HUES6 (cell line): ENCODE data around the gene CPA4.

ENCODE experiments used
- H3K27ac ChIP-seq: 2 replicates; pipeline ENCODE4 v1.7.0; 2013; ENCODE audit warnings: low read depth, mild to moderate bottlenecking, low read length, inconsistent platforms
- H3K27me3 ChIP-seq: 2 replicates; pipeline ENCODE4 v1.6.1; 2013; ENCODE audit warnings: low read length; ENCODE audit not compliant: control insufficient read depth, insufficient read depth
- H3K36me3 ChIP-seq: 2 replicates; pipeline ENCODE4 v1.6.1; 2013; ENCODE audit warnings: low read length; ENCODE audit not compliant: control insufficient read depth, insufficient read depth
- H3K4me1 ChIP-seq: 2 replicates; pipeline ENCODE4 v1.6.1; 2013; ENCODE audit warnings: low read length; ENCODE audit not compliant: control insufficient read depth, insufficient read depth
- H3K4me3 ChIP-seq: 2 replicates; pipeline ENCODE4 v1.5.1; 2013; ENCODE audit warnings: low read depth, low read length
- H3K9ac ChIP-seq: one replicate; pipeline ENCODE4 v1.6.1; 2013; ENCODE audit warnings: mild to moderate bottlenecking, low read length
- H3K9me3 ChIP-seq: 2 replicates; pipeline ENCODE4 v1.6.1; 2013; ENCODE audit warnings: low read depth, low read length; ENCODE audit not compliant: control insufficient read depth, insufficient read depth

The CPA4 gene

DNA sequence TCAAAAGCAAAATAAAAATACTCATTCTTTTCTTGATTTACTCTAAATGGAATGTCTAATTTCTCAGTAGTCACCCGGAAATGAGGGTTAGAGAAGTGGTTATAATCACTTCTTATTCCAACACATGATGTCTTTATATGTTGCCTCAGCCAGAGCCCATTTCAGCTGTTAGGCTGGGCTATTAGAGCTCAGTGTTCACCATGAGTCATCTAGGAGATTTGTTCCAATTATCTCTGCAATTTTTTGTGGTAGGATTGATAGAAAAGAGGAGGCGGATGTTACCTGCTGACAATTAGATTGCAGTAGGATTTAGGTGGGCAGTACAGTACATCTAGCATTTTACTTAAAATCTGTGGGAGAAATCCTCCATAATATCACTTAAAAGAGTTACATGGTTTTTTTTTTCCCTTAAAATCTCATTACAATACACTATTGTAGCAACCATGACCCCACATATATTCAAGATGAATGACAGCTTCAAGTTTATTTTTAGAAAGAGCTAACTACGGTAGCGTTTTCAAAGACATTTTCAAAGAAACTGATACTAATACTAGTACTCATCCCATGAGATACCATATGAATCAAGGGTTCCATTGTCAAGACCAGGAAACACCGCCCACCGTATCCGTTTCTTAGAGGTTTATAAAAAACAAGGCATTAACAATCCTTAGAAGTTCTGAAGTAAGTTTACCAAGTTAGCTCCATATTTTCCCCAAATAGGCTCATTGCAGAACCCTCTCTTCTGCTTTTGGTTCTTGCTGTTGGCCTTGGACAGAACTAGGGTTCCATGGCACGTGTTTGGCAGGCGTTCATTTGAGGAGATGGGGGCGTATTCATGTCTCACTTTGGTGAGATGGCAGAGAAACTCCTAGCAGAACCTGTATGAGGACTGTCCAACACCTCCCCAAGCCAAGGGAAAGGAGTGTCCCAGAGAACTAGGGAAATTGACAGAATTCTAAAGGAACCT, 15.9 kb upstream of the CPA4 start:
- Histone ChIP-seq H3K4me1 (peaks cover 38% of the 10 kb centered on the region), H3K27ac (no peak overlapping the region)

DNA sequence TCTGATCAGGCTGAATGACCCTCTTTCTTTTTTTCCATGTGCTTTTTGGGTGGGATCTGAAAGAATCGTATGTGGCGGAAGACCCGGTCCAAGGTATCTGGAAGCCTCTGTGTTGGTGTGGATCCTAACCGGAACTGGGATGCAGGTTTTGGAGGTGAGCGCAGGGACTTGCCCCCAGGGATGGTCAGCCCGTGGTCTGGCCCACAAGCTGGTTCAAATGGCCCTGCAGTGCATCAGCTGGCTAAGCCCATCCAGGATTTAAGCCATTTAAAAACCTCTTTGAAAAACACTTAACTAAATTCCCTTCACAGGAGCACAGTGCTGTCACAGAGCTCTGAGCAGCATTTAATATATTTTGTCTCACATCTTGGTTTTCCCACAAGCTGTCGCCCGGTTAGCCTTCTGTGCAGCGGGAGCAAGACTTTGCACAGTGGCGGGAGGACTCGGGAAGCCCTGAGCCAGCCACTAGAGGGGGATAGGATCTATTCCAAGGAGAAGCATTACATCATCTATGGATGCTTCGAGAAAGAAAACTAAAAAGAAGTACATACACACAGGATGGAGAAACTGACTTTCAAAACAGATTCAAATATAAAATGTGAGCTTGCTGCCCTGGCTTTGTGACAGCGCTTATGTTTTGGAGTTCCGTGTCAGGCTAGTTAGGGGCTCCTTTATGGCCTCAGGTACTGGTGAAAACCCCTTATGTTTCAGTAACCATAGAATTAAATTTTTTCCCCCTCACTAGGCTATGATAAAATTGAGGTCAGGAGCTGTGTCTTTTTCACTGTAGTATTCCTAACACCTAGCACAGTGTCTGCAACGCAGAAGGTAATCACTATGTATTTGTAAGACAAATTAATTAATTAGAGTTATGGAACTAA, 15.0 kb upstream of the CPA4 start:
- Histone ChIP-seq H3K9me3 (no peaks in the 10 kb centered on the region), H3K4me3 (no peak overlapping the region), H3K27me3 (no peaks in the 10 kb centered on the region), H3K36me3 (no peaks in the 10 kb centered on the region), H3K4me1 (peaks cover 28% of the 10 kb centered on the region), H3K9ac (no peak overlapping the region), H3K27ac (no peak overlapping the region)

More for the DNA sequence above, 15.9 kb upstream of the CPA4 start:
- Histone ChIP-seq H3K27me3 (no peaks in the 10 kb centered on the region), H3K9ac (no peak overlapping the region), H3K4me3 (no peak overlapping the region), H3K9me3 (no peaks in the 10 kb centered on the region), H3K36me3 (no peaks in the 10 kb centered on the region)

DNA sequence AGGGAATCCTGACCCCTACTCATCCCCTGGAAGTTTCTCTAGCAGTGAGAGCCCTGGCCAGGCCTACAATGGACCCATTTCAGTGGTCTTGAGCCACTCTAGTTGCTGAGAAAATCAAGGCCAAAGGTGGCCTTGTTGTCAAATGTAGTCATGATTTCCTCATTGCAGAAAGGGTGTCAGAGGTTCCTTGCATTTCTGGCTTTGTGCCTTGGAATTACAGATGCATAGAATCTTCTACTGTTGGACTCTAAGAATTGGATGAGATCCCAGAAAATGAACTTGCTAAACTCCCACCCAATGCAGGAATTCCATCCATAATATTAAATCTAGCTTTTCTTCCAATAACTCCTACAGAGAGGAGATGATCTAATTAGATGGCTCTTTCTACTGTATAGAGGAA, 14.1 kb upstream of the CPA4 start:
- Histone ChIP-seq H3K36me3 (no peaks in the 10 kb centered on the region), H3K4me1 (peaks cover 23% of the 10 kb centered on the region), H3K9me3 (no peaks in the 10 kb centered on the region), H3K27ac (no peak overlapping the region), H3K4me3 (no peak overlapping the region), H3K9ac (no peak overlapping the region), H3K27me3 (no peaks in the 10 kb centered on the region)

DNA sequence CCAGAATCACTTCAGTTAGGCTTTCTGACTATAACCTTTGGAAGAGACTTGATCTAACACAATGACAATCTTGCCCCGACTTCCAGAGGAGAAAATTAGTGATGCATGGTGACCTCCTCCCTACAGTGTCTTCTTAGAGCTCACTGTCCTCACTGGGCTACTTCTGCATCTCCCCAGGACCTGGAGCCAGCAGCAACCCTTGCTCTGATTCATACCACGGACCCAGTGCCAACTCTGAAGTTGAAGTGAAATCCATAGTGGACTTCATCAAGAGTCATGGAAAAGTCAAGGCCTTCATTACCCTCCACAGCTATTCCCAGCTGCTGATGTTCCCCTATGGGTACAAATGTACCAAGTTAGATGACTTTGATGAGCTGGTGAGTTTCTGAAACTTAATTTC, 13.7 kb upstream of the CPA4 start:
- H3K36me3 ChIP-seq, result no peaks in the 10 kb centered on the region
- H3K9me3 ChIP-seq, result no peaks in the 10 kb centered on the region
- no peak overlapping the region for H3K27ac ChIP-seq
- H3K9ac ChIP-seq, result no peak overlapping the region
- no peak overlapping the region for H3K4me3 ChIP-seq
- no peaks in the 10 kb centered on the region for H3K27me3 ChIP-seq
- peaks cover 19% of the 10 kb centered on the region for H3K4me1 ChIP-seq

DNA sequence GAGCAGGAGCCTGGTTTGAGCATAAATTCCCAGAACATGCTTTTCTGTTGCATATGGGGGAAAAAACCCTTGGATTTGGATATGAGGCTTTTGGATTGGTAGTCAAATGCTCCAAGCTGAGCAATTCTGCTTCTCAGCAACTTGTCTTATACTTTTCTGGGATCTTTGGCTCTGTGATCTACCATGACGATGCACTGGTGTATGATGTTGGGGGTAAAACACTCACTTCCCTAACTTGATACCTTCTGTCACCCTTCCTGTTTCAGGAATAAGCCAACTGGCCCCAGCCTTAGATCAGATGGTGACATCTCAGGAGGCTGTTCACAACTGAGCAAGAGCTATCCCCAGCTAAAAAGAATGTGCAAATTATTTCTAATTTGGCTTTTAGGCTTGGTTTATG, 13.1 kb upstream of the CPA4 start:
- Histone ChIP-seq H3K9ac (no peak overlapping the region), H3K27ac (no peak overlapping the region), H3K4me1 (peaks cover 13% of the 10 kb centered on the region), H3K9me3 (no peaks in the 10 kb centered on the region), H3K27me3 (no peaks in the 10 kb centered on the region), H3K4me3 (no peak overlapping the region), H3K36me3 (no peaks in the 10 kb centered on the region)

DNA sequence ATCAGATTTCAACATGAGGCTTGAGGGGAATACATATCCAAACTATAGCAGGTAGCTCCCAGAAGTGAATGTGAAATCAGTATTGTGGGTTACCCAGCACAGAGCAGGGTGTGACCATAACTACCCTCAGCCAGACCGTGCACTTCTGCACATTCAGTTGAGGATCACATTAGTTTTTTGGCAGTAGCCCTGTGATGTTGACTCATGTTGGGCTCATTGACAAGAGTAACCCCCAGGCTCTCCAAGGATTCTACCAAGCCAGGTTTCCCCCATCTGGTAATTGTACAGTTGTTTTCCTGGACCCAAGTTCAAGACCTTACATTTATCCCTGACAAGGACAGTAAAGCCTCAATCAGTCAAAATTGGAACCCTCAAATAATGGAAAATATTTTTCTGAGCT, 11.7 kb upstream of the CPA4 start:
- H3K4me1 ChIP-seq, result no peaks in the 10 kb centered on the region
- no peaks in the 10 kb centered on the region for H3K27me3 ChIP-seq
- H3K27ac ChIP-seq, result no peak overlapping the region
- no peak overlapping the region for H3K9ac ChIP-seq
- no peaks in the 10 kb centered on the region for H3K36me3 ChIP-seq
- no peak overlapping the region for H3K4me3 ChIP-seq
- no peaks in the 10 kb centered on the region for H3K9me3 ChIP-seq

DNA sequence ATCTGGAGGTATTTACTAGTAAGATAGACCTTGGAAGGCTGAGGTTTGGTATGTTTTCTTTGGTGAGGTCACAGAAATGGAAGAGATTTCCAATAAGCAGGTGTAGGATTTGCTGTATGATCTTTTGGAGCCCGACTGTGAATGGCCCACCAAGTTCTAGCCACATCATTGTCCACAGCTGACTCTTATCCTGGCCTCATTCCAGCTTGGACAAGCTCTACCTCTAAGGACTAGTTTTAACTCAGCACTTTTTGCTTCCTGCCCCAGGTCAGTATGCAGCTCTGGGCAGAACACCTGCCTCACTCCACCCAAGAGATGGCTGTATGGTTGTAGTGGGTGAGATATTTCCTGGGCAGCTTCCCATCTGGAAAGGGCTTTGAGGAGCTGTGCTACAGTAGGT, 6.1 kb upstream of the CPA4 start:
- H3K4me1 ChIP-seq, result no peaks in the 10 kb centered on the region
- no peak overlapping the region for H3K4me3 ChIP-seq
- no peak overlapping the region for H3K9ac ChIP-seq
- no peaks in the 10 kb centered on the region for H3K9me3 ChIP-seq
- no peaks in the 10 kb centered on the region for H3K27me3 ChIP-seq
- H3K27ac ChIP-seq, result no peak overlapping the region
- H3K36me3 ChIP-seq, result no peaks in the 10 kb centered on the region

DNA sequence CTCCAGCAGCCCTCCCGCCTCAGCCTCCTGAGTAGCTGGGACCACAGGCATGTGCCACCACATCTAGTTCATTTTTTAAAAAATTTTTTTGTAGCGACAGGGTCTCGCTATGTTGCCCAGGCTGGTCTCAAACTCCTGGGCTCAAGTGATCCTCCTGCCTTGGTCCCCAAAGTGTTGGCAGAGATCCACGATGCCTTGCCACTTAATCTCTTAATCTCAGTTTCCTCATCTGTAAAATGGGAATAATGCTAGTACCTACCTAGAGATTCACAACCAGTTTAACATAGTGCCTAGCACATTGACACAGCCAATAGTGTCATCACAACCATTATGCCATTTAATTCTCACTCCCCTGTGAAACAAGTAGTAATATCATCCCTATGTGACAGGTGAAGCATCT, 4.8 kb upstream of the CPA4 start:
- no peak overlapping the region for H3K4me3 ChIP-seq
- no peaks in the 10 kb centered on the region for H3K27me3 ChIP-seq
- H3K4me1 ChIP-seq, result no peaks in the 10 kb centered on the region
- no peak overlapping the region for H3K9ac ChIP-seq
- no peaks in the 10 kb centered on the region for H3K9me3 ChIP-seq
- no peak overlapping the region for H3K27ac ChIP-seq
- H3K36me3 ChIP-seq, result no peaks in the 10 kb centered on the region

DNA sequence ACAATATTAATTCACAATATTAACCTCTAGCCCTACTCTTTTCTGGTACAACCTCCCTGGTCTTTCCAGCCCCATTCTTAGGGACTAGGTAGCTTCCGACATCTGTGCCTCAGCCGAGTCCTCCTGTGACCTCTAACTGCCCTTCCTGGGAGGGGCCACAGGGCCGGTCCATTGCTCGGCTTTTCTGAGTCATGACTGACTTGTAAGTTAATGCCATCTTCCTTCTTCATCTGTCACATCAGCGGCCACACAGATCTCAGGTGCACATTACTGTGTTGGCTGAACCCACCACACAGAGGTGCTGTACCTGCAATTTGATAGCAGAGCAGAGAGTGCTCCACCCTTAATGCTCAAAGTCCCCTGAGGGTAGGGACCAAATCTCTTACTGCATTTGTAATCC, 4.1 kb upstream of the CPA4 start:
- no peaks in the 10 kb centered on the region for H3K9me3 ChIP-seq
- no peaks in the 10 kb centered on the region for H3K36me3 ChIP-seq
- no peak overlapping the region for H3K27ac ChIP-seq
- no peaks in the 10 kb centered on the region for H3K4me1 ChIP-seq
- no peak overlapping the region for H3K9ac ChIP-seq
- no peaks in the 10 kb centered on the region for H3K27me3 ChIP-seq
- H3K4me3 ChIP-seq, result no peak overlapping the region

DNA sequence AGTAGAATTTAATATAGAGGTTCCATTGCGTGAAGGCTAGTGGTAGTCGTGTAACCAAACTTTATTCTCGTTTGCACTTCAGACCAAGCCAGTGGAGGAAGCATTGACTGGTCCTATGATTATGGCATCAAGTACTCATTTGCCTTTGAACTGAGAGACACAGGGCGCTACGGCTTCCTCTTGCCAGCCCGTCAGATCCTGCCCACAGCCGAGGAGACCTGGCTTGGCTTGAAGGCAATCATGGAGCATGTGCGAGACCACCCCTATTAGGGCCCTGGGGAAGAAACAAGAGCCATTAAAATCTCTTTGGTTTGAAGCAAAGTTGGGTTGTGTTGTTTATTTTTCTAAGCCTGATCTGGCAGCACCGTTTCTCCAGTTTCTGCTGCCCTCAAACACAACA, 3.5 kb upstream of the CPA4 start:
- Histone ChIP-seq H3K9ac (no peak overlapping the region), H3K27ac (no peak overlapping the region), H3K4me1 (no peaks in the 10 kb centered on the region), H3K36me3 (no peaks in the 10 kb centered on the region), H3K4me3 (no peak overlapping the region), H3K27me3 (no peaks in the 10 kb centered on the region), H3K9me3 (no peaks in the 10 kb centered on the region)

DNA sequence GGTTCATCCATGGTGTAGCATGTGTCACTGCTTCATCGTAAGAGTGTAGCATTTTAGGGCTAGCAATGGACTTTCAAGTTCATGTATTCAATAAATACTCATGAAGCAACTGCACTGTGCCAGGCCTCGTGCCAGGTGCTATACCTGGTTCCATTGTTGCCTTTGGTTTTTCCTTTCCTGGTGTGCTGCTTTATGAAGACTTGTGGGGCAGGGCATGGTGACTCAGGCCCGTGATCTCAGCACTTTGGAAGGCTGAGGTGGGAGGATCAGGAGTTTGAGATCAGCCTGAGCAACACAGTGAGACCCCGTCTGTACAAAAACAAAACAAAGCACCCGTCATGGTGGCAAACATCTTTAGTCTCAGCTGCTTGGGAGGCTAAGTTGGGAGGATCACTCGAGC, 2.2 kb upstream of the CPA4 start:
- Histone ChIP-seq H3K4me3 (no peak overlapping the region), H3K36me3 (no peaks in the 10 kb centered on the region), H3K9ac (no peak overlapping the region), H3K27me3 (no peaks in the 10 kb centered on the region; the same call in 1 of the 2 replicates), H3K27ac (no peak overlapping the region), H3K9me3 (no peaks in the 10 kb centered on the region), H3K4me1 (no peaks in the 10 kb centered on the region)
